Measurements from ENCODE around the gene IGLL5. TPM values are rescaled to one million over a fixed set of nuclear protein-coding genes. Genes with fewer than 3 reads are reported as not detected.

IGLL5 gene
- polyA plus RNA-seq, 5 donors = 0.41 to 0.45 (median 0.42) TPM; not detected in 2

DNA sequence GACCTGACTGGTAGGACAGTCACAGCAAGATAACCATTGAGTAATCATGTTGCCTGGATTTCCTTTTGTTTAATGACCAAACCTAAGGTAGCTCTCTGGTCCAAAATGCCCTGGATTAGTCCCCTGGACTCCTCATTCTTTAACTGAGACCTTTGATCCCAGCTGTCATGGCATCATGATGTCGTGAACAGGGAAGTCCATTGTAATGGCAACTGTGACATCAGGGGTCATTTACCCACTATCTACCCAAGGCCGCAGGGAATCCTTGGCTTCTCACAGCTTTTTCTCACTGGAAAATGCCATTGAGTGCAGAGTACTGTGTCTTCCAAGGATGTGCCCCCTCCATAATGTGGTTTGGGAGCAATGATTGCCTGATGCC is 29.1 kb upstream of the IGLL5 start:
- no peak for DNase-seq

- DNase-seq = no peak
These were observed 24.6 kb upstream of the IGLL5 start for GRCh38 chr22:22863001-22863400.

GRCh38 chr22:22865311-22866072 is 22.1 kb upstream of the IGLL5 start:
- DNase-seq = peak in 1 of 2 donors; percentile 36

- no peak for DNase-seq
These were observed 21.1 kb upstream of the IGLL5 start for GRCh38 chr22:22866381-22867111.

- DNase-seq = no peak
These were observed 19.5 kb upstream of the IGLL5 start for GRCh38 chr22:22867996-22868715.

GRCh38 chr22:22870577-22871404 is 16.8 kb upstream of the IGLL5 start:
- no peak for DNase-seq

DNA sequence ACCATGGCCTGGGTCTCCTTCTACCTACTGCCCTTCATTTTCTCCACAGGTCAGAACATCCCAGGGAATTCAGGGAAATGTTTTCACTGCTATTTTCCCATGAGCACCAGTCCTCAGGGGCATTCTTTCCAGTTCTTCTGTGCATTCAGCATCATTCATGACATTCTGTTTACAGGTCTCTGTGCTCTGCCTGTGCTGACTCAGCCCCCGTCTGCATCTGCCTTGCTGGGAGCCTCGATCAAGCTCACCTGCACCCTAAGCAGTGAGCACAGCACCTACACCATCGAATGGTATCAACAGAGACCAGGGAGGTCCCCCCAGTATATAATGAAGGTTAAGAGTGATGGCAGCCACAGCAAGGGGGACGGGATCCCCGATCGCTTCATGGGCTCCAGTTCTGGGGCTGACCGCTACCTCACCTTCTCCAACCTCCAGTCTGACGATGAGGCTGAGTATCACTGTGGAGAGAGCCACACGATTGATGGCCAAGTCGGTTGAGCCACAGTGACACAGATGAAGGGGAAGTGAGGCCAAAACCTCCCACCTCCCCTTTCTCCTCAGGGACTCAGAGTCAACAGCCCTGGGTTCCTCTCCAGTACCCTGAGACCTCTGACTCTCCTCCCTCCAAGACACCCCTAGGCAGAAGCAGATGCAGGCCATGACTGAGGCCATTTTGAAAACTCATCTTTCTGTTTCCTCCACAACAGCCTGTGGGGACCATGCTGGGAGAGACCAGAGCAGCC is 15.9 kb upstream of the IGLL5 start:
- no peak for DNase-seq

DNA sequence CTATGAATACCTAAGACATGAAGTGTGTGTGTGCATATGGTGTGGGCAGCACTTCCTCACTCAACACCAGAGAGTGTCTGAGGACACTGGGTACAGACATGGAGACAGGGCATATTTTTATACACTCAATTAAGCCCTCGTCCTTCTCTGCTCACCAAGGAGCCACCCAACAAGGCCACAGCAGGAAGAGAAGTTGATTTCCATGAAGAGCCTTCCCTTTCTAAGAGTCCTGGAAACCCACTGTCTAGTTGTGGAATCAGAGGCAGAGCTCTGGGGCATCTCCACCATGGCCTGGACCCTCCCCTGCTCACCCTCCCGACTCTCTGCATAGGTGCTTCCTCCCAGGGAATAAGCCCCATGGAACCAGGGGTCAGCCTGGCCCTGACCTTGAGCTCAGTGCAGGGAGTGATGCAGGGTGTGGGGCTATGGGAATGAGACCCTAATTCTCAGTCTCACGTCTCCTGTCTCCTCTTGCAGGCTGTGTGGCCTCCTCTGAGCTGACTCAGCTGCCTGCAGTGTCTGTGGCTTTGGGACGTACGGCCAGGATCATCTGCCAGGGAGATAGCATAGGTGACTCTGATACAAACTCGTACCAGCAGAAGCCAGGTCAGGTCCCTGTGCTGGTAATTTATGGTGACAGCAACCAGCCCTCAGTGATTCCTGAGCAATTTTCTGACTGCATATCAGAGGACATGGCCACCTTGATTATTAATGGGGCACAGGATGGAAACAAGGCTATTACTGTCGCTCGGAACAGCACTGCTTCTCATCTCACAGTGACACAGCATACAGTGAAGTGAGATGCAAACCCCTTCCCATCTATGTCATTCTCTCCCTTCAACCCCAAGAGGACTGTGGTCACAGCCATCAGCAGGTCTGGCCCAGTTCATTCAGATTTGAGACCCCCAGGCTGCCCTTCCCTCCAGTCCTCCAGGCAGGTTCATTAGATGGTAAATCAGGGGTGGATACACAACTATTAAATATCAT is 14.6 kb upstream of the IGLL5 start:
- no peak for DNase-seq

DNA sequence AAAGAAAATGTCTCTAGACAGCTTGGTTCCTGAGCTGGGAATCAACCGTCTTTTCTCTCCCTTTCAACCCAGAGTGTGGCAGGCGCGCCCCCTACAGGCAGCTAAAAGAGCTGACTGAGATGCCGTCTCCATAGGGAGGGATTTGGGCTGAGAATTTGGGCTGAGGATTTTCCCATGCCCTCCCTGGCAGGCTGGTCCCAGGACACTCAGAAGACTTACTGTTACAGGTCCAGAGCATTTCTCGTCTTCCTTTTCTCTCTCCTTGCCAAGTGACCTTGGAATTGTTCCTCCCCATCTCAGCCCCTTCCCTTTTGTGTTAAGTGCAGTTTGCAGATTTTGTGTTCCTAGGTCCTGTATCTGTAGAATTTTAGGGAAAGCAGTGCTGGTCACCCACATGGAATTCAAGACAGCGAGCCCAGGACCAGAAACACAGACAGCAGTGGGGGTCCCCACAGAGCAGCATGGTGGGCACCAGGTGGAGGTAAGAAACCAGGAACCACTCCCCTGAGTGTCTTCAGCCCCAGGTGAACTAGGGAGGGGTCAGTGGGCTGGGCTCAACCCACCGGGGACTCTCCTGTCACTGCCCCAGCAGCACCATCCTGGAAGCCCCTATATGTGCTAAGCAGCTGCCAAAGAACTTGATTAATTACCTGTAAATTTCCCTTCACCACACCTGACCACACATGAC is 9.9 kb upstream of the IGLL5 start:
- DNase-seq = no peak

GRCh38 chr22:22878211-22878570 is 9.4 kb upstream of the IGLL5 start:
- DNase-seq = no peak

DNA sequence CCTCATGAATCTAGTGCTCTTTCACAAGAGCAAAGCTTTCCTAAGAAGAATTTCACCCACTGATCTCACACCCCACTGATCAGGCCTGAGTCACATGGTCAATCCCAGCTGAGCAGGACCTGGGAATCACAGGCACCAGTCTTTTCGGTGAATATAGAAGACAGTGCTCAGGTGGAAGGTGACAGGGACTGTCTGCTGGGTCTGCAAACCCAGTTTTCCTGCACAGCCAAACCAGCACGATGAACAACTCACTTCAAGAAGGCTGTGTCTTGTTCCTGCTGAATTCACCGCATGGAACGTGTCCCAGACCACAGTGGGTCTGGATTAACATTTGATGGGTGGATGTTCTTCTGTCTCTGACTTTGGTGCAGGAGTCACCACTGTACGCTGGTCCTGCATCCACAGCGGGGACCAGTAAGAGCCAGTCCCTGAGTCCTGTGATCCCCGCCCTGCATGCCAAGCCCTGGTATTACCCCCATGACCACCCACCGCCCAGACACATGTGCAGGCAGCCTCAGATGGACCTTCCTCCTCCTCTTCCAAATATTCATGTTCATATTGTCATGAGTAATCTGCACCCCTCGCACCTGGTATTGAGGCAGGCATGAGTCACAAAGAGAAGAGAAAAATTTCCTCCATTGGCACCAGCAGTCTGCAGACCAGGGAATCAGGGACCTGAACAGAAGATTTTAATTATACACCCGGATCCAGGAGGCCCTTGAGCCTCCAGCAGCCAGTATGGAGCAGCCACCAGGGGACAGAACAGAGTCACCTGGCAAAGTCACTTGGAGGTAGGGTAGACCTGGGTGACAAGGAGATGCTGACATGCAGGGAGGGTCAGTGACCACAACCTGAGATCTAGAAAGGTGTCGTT is 8.6 kb upstream of the IGLL5 start:
- no peak for DNase-seq

- no peak for DNase-seq
These were observed 7.9 kb upstream of the IGLL5 start for GRCh38 chr22:22879675-22880155.

DNA sequence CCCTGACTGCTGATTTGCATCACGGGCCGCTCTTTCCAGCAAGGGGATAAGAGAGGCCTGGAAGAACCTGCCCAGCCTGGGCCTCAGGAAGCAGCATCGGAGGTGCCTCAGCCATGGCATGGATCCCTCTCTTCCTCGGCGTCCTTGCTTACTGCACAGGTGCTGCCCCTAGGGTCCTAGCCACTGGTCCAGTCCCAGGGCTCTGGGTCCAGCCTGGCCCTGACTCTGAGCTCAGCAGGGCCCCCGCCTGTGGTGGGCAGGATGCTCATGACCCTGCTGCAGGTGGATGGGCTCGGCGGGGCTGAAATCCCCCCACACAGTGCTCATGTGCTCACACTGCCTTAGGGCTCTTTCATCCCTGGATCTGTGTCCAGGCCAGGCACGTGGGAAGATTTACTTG is 7.0 kb upstream of the IGLL5 start:
- DNase-seq = no peak

DNA sequence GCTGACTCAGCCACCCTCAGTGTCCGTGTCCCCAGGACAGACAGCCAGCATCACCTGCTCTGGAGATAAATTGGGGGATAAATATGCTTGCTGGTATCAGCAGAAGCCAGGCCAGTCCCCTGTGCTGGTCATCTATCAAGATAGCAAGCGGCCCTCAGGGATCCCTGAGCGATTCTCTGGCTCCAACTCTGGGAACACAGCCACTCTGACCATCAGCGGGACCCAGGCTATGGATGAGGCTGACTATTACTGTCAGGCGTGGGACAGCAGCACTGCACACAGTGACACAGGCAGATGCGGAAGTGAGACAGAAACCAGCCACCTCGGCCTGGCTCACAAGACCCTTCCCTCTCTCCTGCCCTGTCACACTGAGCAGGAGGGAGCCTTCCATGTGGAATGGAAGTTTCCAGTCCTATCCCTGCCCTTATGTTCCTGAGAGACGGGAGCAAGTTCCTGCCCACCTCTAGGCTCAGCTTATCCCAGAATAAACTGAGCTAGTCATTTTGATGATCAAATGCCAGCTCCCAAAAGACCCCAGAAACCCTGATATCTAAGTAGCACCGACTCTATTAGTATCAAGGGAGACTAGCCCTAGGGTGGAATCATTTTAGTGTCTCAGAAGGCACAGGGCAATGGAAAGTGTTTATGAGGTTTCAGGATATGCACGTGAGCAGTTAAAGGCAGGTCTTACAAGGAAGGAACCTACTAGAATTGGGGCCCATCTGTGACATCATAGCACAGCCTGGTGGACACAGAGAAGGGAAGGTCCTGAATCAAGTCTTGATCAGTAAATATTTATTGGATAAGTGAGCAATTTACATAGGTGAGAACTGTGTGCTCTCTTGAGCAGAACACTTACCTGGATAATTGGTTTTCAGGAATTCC is 6.3 kb upstream of the IGLL5 start:
- DNase-seq = no peak

DNA sequence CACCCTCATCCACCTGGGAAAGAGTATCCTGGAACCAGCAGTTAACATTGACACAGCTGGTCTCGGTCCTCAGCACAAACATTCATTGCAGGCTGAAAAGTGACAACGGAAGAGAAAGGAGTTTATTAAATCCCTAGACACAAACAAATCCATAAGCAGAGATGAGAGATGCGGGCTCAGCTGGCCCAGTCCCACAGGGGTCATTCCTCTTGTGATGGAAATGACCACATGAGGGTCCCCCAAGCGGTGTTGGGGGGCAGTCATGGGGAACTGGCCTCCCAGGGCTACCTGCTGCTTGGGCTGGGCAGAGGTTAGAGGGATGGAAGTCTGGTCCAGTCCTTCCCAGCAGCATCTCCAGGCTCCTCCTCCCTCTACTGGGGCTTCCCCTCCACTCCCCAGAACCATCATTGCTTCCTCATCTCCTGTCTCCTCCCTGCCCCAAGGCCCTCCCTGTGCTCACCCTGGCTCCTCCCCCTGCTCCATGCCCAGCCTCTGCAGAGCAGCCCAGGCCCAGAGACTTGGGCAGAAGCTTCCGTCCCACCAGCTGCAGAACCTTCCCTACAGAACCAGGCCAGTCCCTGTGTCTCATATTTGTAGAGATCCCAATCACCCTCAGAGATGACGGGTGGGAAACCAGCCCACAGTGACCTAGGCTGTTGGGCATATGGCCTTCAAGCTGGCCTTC is 5.4 kb upstream of the IGLL5 start:
- DNase-seq = no peak

GRCh38 chr22:22883090-22883727 is 4.4 kb upstream of the IGLL5 start:
- DNase-seq = no peak

Data from right lung (tissue), 5 donors.